Adrenal gland (tissue), 12 donors: ENCODE data around the gene CREB3L4. TPM values are rescaled to one million over a fixed set of nuclear protein-coding genes. Genes with fewer than 3 reads are reported as not detected.

ENCODE experiments used
- DNase-seq, 7 donors: peaks; one replicate each; pipeline ENCODE4 v3.0.0-alpha.2; 2019 to 2020
- H3K27ac ChIP-seq, 5 donors: fragments of 200-600 bp; sonication (generic) in 4 of 5; 1 replicate in 3 of 5; 2 replicates in 2 of 5; pipeline versions ENCODE4 v1.5.1 to v1.8.0; 2016 to 2020; ENCODE audit warnings: mild to moderate bottlenecking in 1 of 5
- H3K27me3 ChIP-seq: fragments of 200-600 bp; 2 replicates; pipeline ENCODE4 v1.8.0; 2021
- H3K36me3 ChIP-seq, 2 donors: fragments of 200-600 bp; replicated peaks in 1 of 2; 1 replicate in 1 of 2; 2 replicates in 1 of 2; pipeline versions ENCODE4 v1.5.1 to v1.8.0; 2018 to 2022
- H3K4me1 ChIP-seq, 2 donors: fragments of 200-600 bp; replicated peaks in 1 of 2; 1 replicate in 1 of 2; 2 replicates in 1 of 2; pipeline versions ENCODE4 v1.5.1 to v1.8.0; 2018 to 2021
- H3K4me3 ChIP-seq, 4 donors: fragments of 200-600 bp; sonication (generic) in 3 of 4; one replicate each; pipeline ENCODE4 v1.5.1; 2016 to 2018
- H3K9me3 ChIP-seq, 3 donors: fragments of 200-600 bp; sonication (generic) in 1 of 3; replicated peaks in 1 of 3; 1 replicate in 2 of 3; 2 replicates in 1 of 3; pipeline versions ENCODE4 v1.5.1 to v1.8.0; 2016 to 2021
- CTCF ChIP-seq, 6 experiments: fragments of 450-650 bp in 4 of 6; fragments of 200-600 bp in 2 of 6; sonication (generic) in 1 of 6; IDR thresholded peaks; 1 replicate in 5 of 6; 2 replicates in 1 of 6; pipeline versions ENCODE4 v1.5.1 to v1.8.0; 2016 to 2021; ENCODE audit warnings: antibody characterized with exemption in 6 of 6, mild to moderate bottlenecking in 2 of 6, moderate library complexity in 1 of 6
- POLR2A ChIP-seq, 2 donors: fragments of 450-650 bp; IDR thresholded peaks; one replicate each; pipeline ENCODE4 v1.6.1; 2017; ENCODE audit warnings: antibody characterized with exemption in 2 of 2, mild to moderate bottlenecking in 2 of 2, moderate library complexity in 1 of 2
- WGBS, 4 donors: extraction: QIAGEN DNeasy Blood & Tissue Kit in 2 of 4; methylation state at CpG; one replicate each; pipeline versions ENCODE4 v1.1.5 to v1.1.7; 2013 to 2017; 5-methylcytosine and 5-hydroxymethylcytosine counted together
- intact Hi-C, 2 donors: fragments of 100-400 bp; cut with DNase I; formaldehyde crosslinking; loops; one replicate each; pipeline versions ENCODE4 v1.14.1 to v1.15.0; 2022 to 2023
- polyA plus RNA-seq, 3 donors: library from polyadenylated mRNA; stranded (reverse); fragments of 200-250 nt in 2 of 3; fragments of 350-450 nt in 1 of 3; fragmentation: Illumina TruSeq in 1 of 3; extraction: RNeasy Lipid Tissue Mini Kit (QIAGEN cat#74804) in 1 of 3; gene quantifications; one replicate each; pipeline ENCODE4 v1.2.3, GENCODE V29; 2013 to 2014
- total RNA-seq, 9 donors: library from RNA; depleted of rRNA in 4 of 9; stranded (reverse); fragments of >200 nt in 4 of 9; fragments of 120-200 nt in 1 of 9; fragmentation: NEBNext Ultra II Directional in 1 of 9; extraction: Animal tissue kit (Norgen Biotek cat#: 25700) in 1 of 9; gene quantifications; one replicate each; pipeline versions ENCODE4 v1.1.0 to v1.2.4, GENCODE V29; 2013 to 2023
- donor health status: healthy with polysubstance abuse.
- donor health status: Bipolar disorder and iron deficiency.
- donor health status: DM: yes; HTN: yes; CAD: no.
- donor health status: DM: no; HTN: no; CAD: no.
- donor health status: DM: no; HTN: no; CAD: no.
- donor health status: DM: yes; HTN: yes; CAD: no.

CREB3L4 gene
- total and polyA plus RNA-seq, 12 donors, result 5.1 to 21.8 (median 15.1) TPM

DNA sequence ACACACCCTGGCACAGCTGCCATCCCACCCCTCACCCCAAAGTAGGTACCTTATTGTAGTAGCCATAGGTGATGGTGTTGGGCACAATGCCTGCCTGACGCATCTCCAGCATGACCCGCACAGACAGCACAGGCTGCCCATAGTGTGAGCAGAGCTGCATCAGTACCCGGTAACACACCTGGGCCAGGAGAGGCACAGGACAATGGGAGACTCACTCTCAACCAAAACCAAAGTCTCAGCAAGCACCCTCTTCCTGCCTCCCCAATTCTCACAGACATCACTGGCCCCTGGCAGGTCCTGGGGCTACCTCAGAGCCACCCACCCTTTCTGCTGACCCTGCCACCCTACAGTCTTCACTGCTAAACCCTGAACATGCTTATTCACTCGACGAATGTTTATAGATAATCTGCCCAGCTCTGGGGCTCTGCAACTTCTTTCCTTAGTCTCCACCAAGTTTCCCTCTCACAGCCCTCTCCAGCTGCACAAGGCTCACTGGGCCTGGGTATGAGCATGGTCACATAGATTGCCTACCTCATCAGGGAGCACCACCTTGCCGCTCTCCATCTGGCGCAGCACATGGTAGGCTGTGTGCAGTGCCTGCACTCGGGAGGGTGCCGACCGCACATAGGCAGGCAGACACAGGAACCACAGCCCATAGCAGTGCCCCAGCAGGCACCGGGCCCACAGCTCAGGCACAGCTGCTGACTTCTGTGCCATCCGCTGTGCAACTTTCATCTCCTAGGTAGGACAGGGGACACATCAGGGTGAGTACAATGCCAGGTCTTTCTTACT, 31.5 kb upstream of the CREB3L4 start:
- TF ChIP-seq CTCF (IDR thresholded peaks at IDR 0.05), result no peak
- no peak for TF ChIP-seq POLR2A (IDR thresholded peaks at IDR 0.05)
- peaks cover 0 to 84% of the 10 kb centered on the region in 2 donors for H3K36me3 ChIP-seq
- H3K27ac ChIP-seq, result no peak overlapping the region
- H3K27me3 ChIP-seq, result no peaks in the 10 kb centered on the region
- no peaks in the 10 kb centered on the region for H3K9me3 ChIP-seq
- no peak overlapping the region for H3K4me3 ChIP-seq
- intact Hi-C loops, result no loop called here
- WGBS, 4 donors, result 88 to 96% (median 95%) methylated on average over 9 to 12 of the region's 12 CpGs
- no peaks in the 10 kb centered on the region for H3K4me1 ChIP-seq
- DNase-seq, result peak in 1 of 7 donors; percentile 9

GRCh38 chr1:153937331-153937730, 30.4 kb upstream of the CREB3L4 start:
- no peaks in the 10 kb centered on the region for H3K27me3 ChIP-seq
- TF ChIP-seq CTCF (IDR thresholded peaks at IDR 0.05) (no peak), POLR2A (IDR thresholded peaks at IDR 0.05) (no peak)
- no peaks in the 10 kb centered on the region for H3K4me1 ChIP-seq
- H3K36me3 ChIP-seq, result peaks cover 0 to 82% of the 10 kb centered on the region in 2 donors
- H3K4me3 ChIP-seq, result no peak overlapping the region
- H3K9me3 ChIP-seq, result no peaks in the 10 kb centered on the region
- 93 to 96% (median 96%) methylated on average over 3 to 10 of the region's 10 CpGs for WGBS, 4 donors
- no peak overlapping the region for H3K27ac ChIP-seq
- DNase-seq, result no peak
- intact Hi-C loops, result no loop called here

- no peaks in the 10 kb centered on the region for H3K27me3 ChIP-seq
- DNase-seq, result no peak
- no peak overlapping the region for H3K4me3 ChIP-seq
- TF ChIP-seq POLR2A (IDR thresholded peaks at IDR 0.05), result no peak
- no peak for TF ChIP-seq CTCF (IDR thresholded peaks at IDR 0.05)
- intact Hi-C loops, result no loop called here
- WGBS, 4 donors, result 70 to 94% (median 90%) methylated on average over 2 to 3 of the region's 3 CpGs
- H3K36me3 ChIP-seq, result peaks cover 0 to 75% of the 10 kb centered on the region in 2 donors
- H3K4me1 ChIP-seq, result no peaks in the 10 kb centered on the region
- H3K9me3 ChIP-seq, result no peaks in the 10 kb centered on the region
- H3K27ac ChIP-seq, result no peak overlapping the region
These were observed 28.7 kb upstream of the CREB3L4 start for GRCh38 chr1:153938996-153939395.

DNA sequence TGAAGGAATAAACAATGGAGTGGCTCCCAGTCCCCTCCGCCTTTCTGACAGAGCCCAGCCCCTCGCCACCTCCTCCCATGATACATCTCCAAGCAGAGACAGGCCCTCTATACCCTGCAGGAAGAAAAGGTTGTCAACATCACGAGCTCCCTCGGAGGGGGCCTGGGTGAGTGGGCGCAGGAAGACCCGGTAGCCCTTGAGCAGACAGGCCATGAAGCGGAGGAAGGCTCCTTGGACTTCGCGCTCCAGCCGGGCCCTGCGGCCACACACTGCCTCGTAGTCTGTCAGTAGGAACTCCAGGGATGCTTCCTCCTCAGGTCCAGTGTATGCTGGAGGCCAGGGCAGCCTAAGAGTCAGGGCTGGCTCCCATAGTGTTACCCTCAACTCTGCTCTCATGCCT, 28.2 kb upstream of the CREB3L4 start:
- Histone ChIP-seq H3K36me3 (peaks cover 0 to 70% of the 10 kb centered on the region in 2 donors), H3K27me3 (no peaks in the 10 kb centered on the region), H3K27ac (no peak overlapping the region), H3K9me3 (no peaks in the 10 kb centered on the region), H3K4me3 (no peak overlapping the region), H3K4me1 (no peaks in the 10 kb centered on the region)
- intact Hi-C loops, result no loop called here
- DNase-seq, result no peak
- WGBS, 4 donors, result 89 to 94% (median 94%) methylated on average over 6 to 12 of the region's 12 CpGs
- TF ChIP-seq POLR2A (IDR thresholded peaks at IDR 0.05) (no peak), CTCF (IDR thresholded peaks at IDR 0.05) (no peak)
